GM12878 (cell line): ENCODE measurements around the gene NELFB. TPM values are rescaled to one million over a fixed set of nuclear protein-coding genes. Genes with fewer than 3 reads are reported as not detected.

Source experiments
- ATAC-seq: fragments of 200-7000 bp; cut with Tn5 transposase; 3 replicates; pipeline ENCODE4 v1.9.1; 2020; ENCODE audit warnings: mild to moderate bottlenecking, moderate library complexity
- BruUV-seq: library from RNA; stranded (reverse); fragments of 400-500 nt; replicated peaks from 2 replicates; lab custom pipeline; 2021; lab: Mats Ljungman, UMichigan
- CTCF ChIA-PET: fragments of 300-600 bp; sonication (Branson Sonifier 250); formaldehyde crosslinking; extraction: SDS; loops from one replicate; lab custom pipeline; 2021; ENCODE audit warnings: inconsistent platforms; lab: Yijun Ruan, JAX
- POLR2A ChIA-PET: fragments of 350-600 bp; formaldehyde crosslinking; extraction: SDS; loops from one replicate; lab custom pipeline; 2021; ENCODE audit warnings: inconsistent platforms; lab: Charles Lee
- RAD21 ChIA-PET: fragments of 300-600 bp; sonication (Branson Sonifier 250); formaldehyde crosslinking; loops from one replicate; lab custom pipeline; 2023; ENCODE audit warnings: antibody characterized with exemption; ENCODE audit not compliant: unreplicated experiment; lab: Charles Lee
- SMC1A ChIA-PET: fragments of 300-600 bp; sonication (Branson Sonifier 250); formaldehyde crosslinking; loops from one replicate; lab custom pipeline; 2023; ENCODE audit not compliant: unreplicated experiment, uncharacterized antibody; lab: Charles Lee
- DNase-seq: peaks from one replicate; pipeline ENCODE4 v3.0.0-alpha.2; 2011; ENCODE audit warnings: low read depth, low spot score
- FAIRE-seq: peaks from 3 replicates; lab custom pipeline; 2011; peaks lifted over from hg19 to GRCh38; lab: Jason Lieb, UNC
- H2AFZ ChIP-seq: 2 replicates; pipeline ENCODE4 v1.6.0; 2011; ENCODE audit warnings: low read depth, low read length, control low read depth; ENCODE audit not compliant: control insufficient read depth
- H3K27ac ChIP-seq: 2 replicates; pipeline ENCODE4 v1.5.1; 2011; ENCODE audit warnings: control low read depth; ENCODE audit not compliant: control insufficient read depth, insufficient read depth
- H3K27me3 ChIP-seq, 2 experiments: replicated peaks in 1 of 2; 2 replicates each; pipeline versions ENCODE4 v1.6.0 to v1.6.1; 2011; ENCODE audit warnings: low read length in 1 of 2; ENCODE audit not compliant: control insufficient read depth in 2 of 2, insufficient read depth in 2 of 2
- H3K36me3 ChIP-seq, 2 experiments: 2 replicates each; pipeline ENCODE4 v1.5.1; 2011; ENCODE audit warnings: low read length in 1 of 2; ENCODE audit not compliant: control insufficient read depth in 2 of 2, insufficient read depth in 2 of 2
- H3K4me1 ChIP-seq: 2 replicates; pipeline ENCODE4 v1.6.1; 2011; ENCODE audit warnings: mild to moderate bottlenecking, low read length, moderate library complexity, mixed read lengths; ENCODE audit not compliant: control insufficient read depth, insufficient read depth
- H3K4me2 ChIP-seq: 2 replicates; pipeline ENCODE4 v1.6.0; 2011; ENCODE audit warnings: control low read depth; ENCODE audit not compliant: control insufficient read depth, insufficient read depth
- H3K4me3 ChIP-seq: fragments of 200-600 bp; sonication (generic); 2 replicates; pipeline ENCODE4 v1.5.1; 2016
- H3K79me2 ChIP-seq: 2 replicates; pipeline ENCODE4 v1.6.0; 2011; ENCODE audit warnings: low read length; ENCODE audit not compliant: control insufficient read depth, insufficient read depth
- H3K9ac ChIP-seq: 2 replicates; pipeline ENCODE4 v1.8.0; 2011; ENCODE audit warnings: low read length, control low read depth, mixed read lengths; ENCODE audit not compliant: control insufficient read depth, insufficient read depth
- H3K9me3 ChIP-seq: replicated peaks from 3 replicates; pipeline ENCODE4 v1.5.1; 2011; ENCODE audit warnings: mild to moderate bottlenecking, low read length; ENCODE audit not compliant: control insufficient read depth, insufficient read depth
- H4K20me1 ChIP-seq: 2 replicates; pipeline ENCODE4 v1.6.0; 2011; ENCODE audit not compliant: control insufficient read depth, insufficient read depth
- CREM ChIP-seq: IDR thresholded peaks from 2 replicates; pipeline ENCODE4 v1.6.1; 2014; ENCODE audit warnings: antibody characterized with exemption, low read depth
- EZH2 ChIP-seq: IDR thresholded peaks from 2 replicates; pipeline ENCODE4 v1.6.1; 2012; ENCODE audit warnings: low read depth, mild to moderate bottlenecking, control low read depth, inconsistent platforms, low read length, borderline replicate concordance; ENCODE audit not compliant: control insufficient read depth
- IKZF2 ChIP-seq, 2 experiments: fragments of 450-650 bp; IDR thresholded peaks; 2 replicates each; pipeline ENCODE4 v1.6.1; 2017; ENCODE audit warnings: mild to moderate bottlenecking in 2 of 2, moderate library complexity in 2 of 2
- IRF4 ChIP-seq: IDR thresholded peaks from 2 replicates; pipeline ENCODE4 v1.6.1; 2011; ENCODE audit warnings: low read depth, low read length
- MEF2B ChIP-seq: fragments of 450-650 bp; IDR thresholded peaks from 2 replicates; pipeline ENCODE4 v1.6.1; 2018; ENCODE audit warnings: mild to moderate bottlenecking, moderate library complexity; ENCODE audit not compliant: partially characterized antibody, poor library complexity, severe bottlenecking
- MTA3 ChIP-seq: IDR thresholded peaks from 2 replicates; pipeline ENCODE4 v1.6.1; 2012; ENCODE audit warnings: low read length, inconsistent platforms, borderline replicate concordance
- NFYB ChIP-seq: IDR thresholded peaks from 2 replicates; pipeline ENCODE4 v1.6.1; 2011; ENCODE audit warnings: low read depth, mild to moderate bottlenecking, low read length, improper control_type of control experiment, moderate library complexity; ENCODE audit not compliant: insufficient read depth
- WGBS: methylation state at CpG from one replicate; pipeline ENCODE4 v1.1.6; 2016; ENCODE audit warnings: low lambda C conversion rate; ENCODE audit not compliant: insufficient replicate concordance, insufficient coverage; ENCODE audit errors: missing lambda C conversion rate; 5-methylcytosine and 5-hydroxymethylcytosine counted together
- in situ Hi-C: fragments of 300-500 bp; cut with MboI; formaldehyde crosslinking; loops from 9 replicates; pipeline ENCODE4 v1.14.3; 2018; ENCODE audit warnings: mixed read lengths
- intact Hi-C: fragments of 100-400 bp; cut with micrococcal nuclease; formaldehyde crosslinking; loops from one replicate; pipeline ENCODE4 v1.14.2; 2022; ENCODE audit not compliant: unreplicated experiment
- polyA plus RNA-seq, 11 experiments: library from polyadenylated mRNA; depleted of rRNA in 4 of 11; unstranded in 6 of 11; stranded (reverse) in 5 of 11; fragments of >200 nt; fragmentation: Nextera tagmentation in 4 of 11; fragmentation: Illumina TruSeq in 1 of 11; extraction: Ambion mirVana in 4 of 11; extraction: Trizol in 1 of 11; gene quantifications; 1 replicate in 1 of 11; 2 replicates in 10 of 11; pipeline versions ENCODE4 v1.2.1 to v1.2.3, GENCODE V29; 2011 to 2016; ENCODE audit warnings: inconsistent platforms in 2 of 11, missing spikeins in 2 of 11, low read depth in 1 of 11
- total RNA-seq, 4 experiments: library from RNA; depleted of rRNA in 3 of 4; stranded (reverse); fragments of >200 nt in 3 of 4; fragmentation: Illumina TruSeq in 1 of 4; extraction: Trizol in 1 of 4; gene quantifications; 2 replicates each; pipeline versions ENCODE4 v1.2.1 to v1.2.3, GENCODE V29; 2013 to 2021
- TF ChIP-seq, protein P1 (sequence below): fragments of 450-650 bp; IDR thresholded peaks from 2 replicates; pipeline ENCODE4 v1.6.1; 2018; ENCODE audit warnings: mild to moderate bottlenecking, low read depth, moderate library complexity; ENCODE audit not compliant: partially characterized antibody
- TF ChIP-seq, protein P2 (sequence below): IDR thresholded peaks from 2 replicates; pipeline ENCODE4 v1.6.1; 2011; ENCODE audit warnings: borderline replicate concordance, low read depth, mild to moderate bottlenecking, moderate library complexity, mixed read lengths, low read length; ENCODE audit not compliant: insufficient read depth; ENCODE audit errors: extremely low read length

NELFB gene
- total and polyA plus RNA-seq, 10 of the 15 experiments (the other 5 are each of a cell fraction or from before 2014, with no cell fraction given) = 0.19 to 63.4 (median 30.9) TPM

DNA sequence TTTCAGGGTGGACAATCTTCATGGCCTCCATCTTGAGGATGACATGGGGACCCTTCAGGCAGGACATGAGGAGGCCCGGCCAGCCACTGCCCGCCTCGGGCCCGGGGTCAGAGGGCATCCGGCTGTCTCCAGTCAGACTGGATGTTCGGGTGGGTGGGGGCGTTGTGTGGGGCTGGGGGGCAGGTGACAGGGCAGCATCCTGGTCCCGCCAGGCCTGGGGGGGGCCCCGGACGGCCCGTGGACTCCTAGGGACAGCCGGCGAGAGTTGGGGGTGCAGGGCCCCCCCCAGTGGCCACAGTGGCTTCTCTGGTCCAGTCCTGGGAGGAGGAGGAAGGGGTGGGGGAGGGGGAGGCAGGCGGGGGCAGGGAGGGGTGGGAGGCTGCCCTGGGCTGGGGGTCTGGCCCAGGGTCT lies 34.0 kb upstream of the NELFB start:
- Histone ChIP-seq H3K36me3 (peaks cover 0 to 2% of the 10 kb centered on the region in 2 experiments; a peak in 1 of 4 replicates), H3K4me1 (peaks cover 16% of the 10 kb centered on the region), H3K9ac (no peak overlapping the region), H3K27me3 (no peaks in the 10 kb centered on the region), H3K27ac (no peak overlapping the region), H3K4me2 (no peak overlapping the region), H3K4me3 (no peak overlapping the region), H2AFZ (no peak overlapping the region), H3K9me3 (no peaks in the 10 kb centered on the region), H3K79me2 (no peaks in the 10 kb centered on the region), H4K20me1 (no peaks in the 10 kb centered on the region)
- in situ Hi-C loops = no loop called here
- ChIA-PET POLR2A (interaction anchor here (3.3 to 5.5 kb wide), 2 partner anchors 17 to 95 kb away, joined by 18 to 68 read pairs; partner anchors contain the start of genes NDOR1, TMEM203 and TPRN), CTCF (interaction anchor here (1.1 kb wide), 1 partner anchor 71 kb away, joined by 3 read pairs; no protein-coding TSS in a partner anchor), SMC1A (no interaction called here), RAD21 (interaction anchor here (0.7 to 1.0 kb wide), 2 partner anchors 16 to 170 kb away, joined by 3 read pairs; partner anchors contain the start of genes NDOR1 and TMEM203)
- no CpG with 5 or more reads among the region's 14 CpGs for WGBS
- no peak for TF ChIP-seq EZH2
- TF ChIP-seq, protein P1, sequence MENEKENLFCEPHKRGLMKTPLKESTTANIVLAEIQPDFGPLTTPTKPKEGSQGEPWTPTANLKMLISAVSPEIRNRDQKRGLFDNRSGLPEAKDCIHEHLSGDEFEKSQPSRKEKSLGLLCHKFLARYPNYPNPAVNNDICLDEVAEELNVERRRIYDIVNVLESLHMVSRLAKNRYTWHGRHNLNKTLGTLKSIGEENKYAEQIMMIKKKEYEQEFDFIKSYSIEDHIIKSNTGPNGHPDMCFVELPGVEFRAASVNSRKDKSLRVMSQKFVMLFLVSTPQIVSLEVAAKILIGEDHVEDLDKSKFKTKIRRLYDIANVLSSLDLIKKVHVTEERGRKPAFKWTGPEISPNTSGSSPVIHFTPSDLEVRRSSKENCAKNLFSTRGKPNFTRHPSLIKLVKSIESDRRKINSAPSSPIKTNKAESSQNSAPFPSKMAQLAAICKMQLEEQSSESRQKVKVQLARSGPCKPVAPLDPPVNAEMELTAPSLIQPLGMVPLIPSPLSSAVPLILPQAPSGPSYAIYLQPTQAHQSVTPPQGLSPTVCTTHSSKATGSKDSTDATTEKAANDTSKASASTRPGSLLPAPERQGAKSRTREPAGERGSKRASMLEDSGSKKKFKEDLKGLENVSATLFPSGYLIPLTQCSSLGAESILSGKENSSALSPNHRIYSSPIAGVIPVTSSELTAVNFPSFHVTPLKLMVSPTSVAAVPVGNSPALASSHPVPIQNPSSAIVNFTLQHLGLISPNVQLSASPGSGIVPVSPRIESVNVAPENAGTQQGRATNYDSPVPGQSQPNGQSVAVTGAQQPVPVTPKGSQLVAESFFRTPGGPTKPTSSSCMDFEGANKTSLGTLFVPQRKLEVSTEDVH = no peak
- TF ChIP-seq, protein P2, sequence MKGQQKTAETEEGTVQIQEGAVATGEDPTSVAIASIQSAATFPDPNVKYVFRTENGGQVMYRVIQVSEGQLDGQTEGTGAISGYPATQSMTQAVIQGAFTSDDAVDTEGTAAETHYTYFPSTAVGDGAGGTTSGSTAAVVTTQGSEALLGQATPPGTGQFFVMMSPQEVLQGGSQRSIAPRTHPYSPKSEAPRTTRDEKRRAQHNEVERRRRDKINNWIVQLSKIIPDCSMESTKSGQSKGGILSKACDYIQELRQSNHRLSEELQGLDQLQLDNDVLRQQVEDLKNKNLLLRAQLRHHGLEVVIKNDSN = no peak
- TF ChIP-seq CREM = no peak
- TF ChIP-seq MEF2B = no peak
- TF ChIP-seq IKZF2 (IDR thresholded peaks at IDR 0.05) = no peak
- TF ChIP-seq NFYB = no peak
- no peak for TF ChIP-seq MTA3
- TF ChIP-seq IRF4 = no peak
- BruUV-seq = no TSS peak
- DNase-seq (no peak), ATAC-seq (no peak), FAIRE-seq (no peak)
- intact Hi-C loops = loop anchor here (5.0 to 10.0 kb wide), 2 partner anchors 34 to 176 kb away; partner anchors contain the start of genes ANAPC2, NPDC1 and SSNA1
